Adrenal gland (tissue), 12 donors: ENCODE results near the gene NDUFS6. TPM values are rescaled to one million over a fixed set of nuclear protein-coding genes. Genes with fewer than 3 reads are reported as not detected.

Source experiments
- DNase-seq, 7 donors: peaks; one replicate each; pipeline ENCODE4 v3.0.0-alpha.2; 2019 to 2020
- H3K27ac ChIP-seq, 5 donors: fragments of 200-600 bp; sonication (generic) in 4 of 5; 1 replicate in 3 of 5; 2 replicates in 2 of 5; pipeline versions ENCODE4 v1.5.1 to v1.8.0; 2016 to 2020; ENCODE audit warnings: mild to moderate bottlenecking in 1 of 5
- H3K27me3 ChIP-seq: fragments of 200-600 bp; 2 replicates; pipeline ENCODE4 v1.8.0; 2021
- H3K36me3 ChIP-seq, 2 donors: fragments of 200-600 bp; replicated peaks in 1 of 2; 1 replicate in 1 of 2; 2 replicates in 1 of 2; pipeline versions ENCODE4 v1.5.1 to v1.8.0; 2018 to 2022
- H3K4me1 ChIP-seq, 2 donors: fragments of 200-600 bp; replicated peaks in 1 of 2; 1 replicate in 1 of 2; 2 replicates in 1 of 2; pipeline versions ENCODE4 v1.5.1 to v1.8.0; 2018 to 2021
- H3K4me3 ChIP-seq, 4 donors: fragments of 200-600 bp; sonication (generic) in 3 of 4; one replicate each; pipeline ENCODE4 v1.5.1; 2016 to 2018
- H3K9me3 ChIP-seq, 3 donors: fragments of 200-600 bp; sonication (generic) in 1 of 3; replicated peaks in 1 of 3; 1 replicate in 2 of 3; 2 replicates in 1 of 3; pipeline versions ENCODE4 v1.5.1 to v1.8.0; 2016 to 2021
- POLR2A ChIP-seq, 2 donors: fragments of 450-650 bp; IDR thresholded peaks; one replicate each; pipeline ENCODE4 v1.6.1; 2017; ENCODE audit warnings: antibody characterized with exemption in 2 of 2, mild to moderate bottlenecking in 2 of 2, moderate library complexity in 1 of 2
- WGBS, 4 donors: extraction: QIAGEN DNeasy Blood & Tissue Kit in 2 of 4; methylation state at CpG; one replicate each; pipeline versions ENCODE4 v1.1.5 to v1.1.7; 2013 to 2017; 5-methylcytosine and 5-hydroxymethylcytosine counted together
- intact Hi-C, 2 donors: fragments of 100-400 bp; cut with DNase I; formaldehyde crosslinking; loops; one replicate each; pipeline versions ENCODE4 v1.14.1 to v1.15.0; 2022 to 2023
- polyA plus RNA-seq, 3 donors: library from polyadenylated mRNA; stranded (reverse); fragments of 200-250 nt in 2 of 3; fragments of 350-450 nt in 1 of 3; fragmentation: Illumina TruSeq in 1 of 3; extraction: RNeasy Lipid Tissue Mini Kit (QIAGEN cat#74804) in 1 of 3; gene quantifications; one replicate each; pipeline ENCODE4 v1.2.3, GENCODE V29; 2013 to 2014
- total RNA-seq, 9 donors: library from RNA; depleted of rRNA in 4 of 9; stranded (reverse); fragments of >200 nt in 4 of 9; fragments of 120-200 nt in 1 of 9; fragmentation: NEBNext Ultra II Directional in 1 of 9; extraction: Animal tissue kit (Norgen Biotek cat#: 25700) in 1 of 9; gene quantifications; one replicate each; pipeline versions ENCODE4 v1.1.0 to v1.2.4, GENCODE V29; 2013 to 2023
- TF ChIP-seq, protein P1 (sequence below), 6 experiments: fragments of 450-650 bp in 4 of 6; fragments of 200-600 bp in 2 of 6; sonication (generic) in 1 of 6; IDR thresholded peaks; 1 replicate in 5 of 6; 2 replicates in 1 of 6; pipeline versions ENCODE4 v1.5.1 to v1.8.0; 2016 to 2021; ENCODE audit warnings: antibody characterized with exemption in 6 of 6, mild to moderate bottlenecking in 2 of 6, moderate library complexity in 1 of 6
- donor health status: healthy with polysubstance abuse.
- donor health status: Bipolar disorder and iron deficiency.
- donor health status: DM: yes; HTN: yes; CAD: no.
- donor health status: DM: no; HTN: no; CAD: no.
- donor health status: DM: no; HTN: no; CAD: no.
- donor health status: DM: yes; HTN: yes; CAD: no.

Gene NDUFS6
- total and polyA plus RNA-seq, 12 donors, result 23.3 to 75.8 (median 37.9) TPM

DNA sequence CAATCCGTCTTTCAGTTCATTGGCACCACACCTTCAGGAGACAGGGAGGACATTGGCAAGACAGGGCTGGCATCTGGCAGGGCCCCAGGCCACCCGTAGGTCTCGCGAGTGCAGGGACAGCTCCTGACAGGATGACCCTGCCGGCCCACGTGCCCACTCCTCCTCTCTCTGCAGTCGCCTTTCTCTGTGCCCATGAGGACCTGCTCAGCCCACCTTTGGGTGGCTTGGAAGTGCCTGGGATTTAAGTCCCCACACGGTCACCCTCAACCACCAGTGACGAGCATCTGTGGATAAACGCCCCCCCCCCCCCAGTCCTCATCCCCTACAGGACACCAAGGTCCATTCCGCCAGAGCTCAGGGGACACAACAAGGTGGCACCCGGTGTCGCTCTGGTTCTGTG is 5.7 kb upstream of the NDUFS6 start:
- WGBS, 4 donors, result 76 to 84% (median 84%) methylated on average over 12 to 13 of the region's 13 CpGs
- intact Hi-C loops, result no loop called here
- TF ChIP-seq POLR2A (IDR thresholded peaks at IDR 0.05), result no peak
- TF ChIP-seq, protein P1, sequence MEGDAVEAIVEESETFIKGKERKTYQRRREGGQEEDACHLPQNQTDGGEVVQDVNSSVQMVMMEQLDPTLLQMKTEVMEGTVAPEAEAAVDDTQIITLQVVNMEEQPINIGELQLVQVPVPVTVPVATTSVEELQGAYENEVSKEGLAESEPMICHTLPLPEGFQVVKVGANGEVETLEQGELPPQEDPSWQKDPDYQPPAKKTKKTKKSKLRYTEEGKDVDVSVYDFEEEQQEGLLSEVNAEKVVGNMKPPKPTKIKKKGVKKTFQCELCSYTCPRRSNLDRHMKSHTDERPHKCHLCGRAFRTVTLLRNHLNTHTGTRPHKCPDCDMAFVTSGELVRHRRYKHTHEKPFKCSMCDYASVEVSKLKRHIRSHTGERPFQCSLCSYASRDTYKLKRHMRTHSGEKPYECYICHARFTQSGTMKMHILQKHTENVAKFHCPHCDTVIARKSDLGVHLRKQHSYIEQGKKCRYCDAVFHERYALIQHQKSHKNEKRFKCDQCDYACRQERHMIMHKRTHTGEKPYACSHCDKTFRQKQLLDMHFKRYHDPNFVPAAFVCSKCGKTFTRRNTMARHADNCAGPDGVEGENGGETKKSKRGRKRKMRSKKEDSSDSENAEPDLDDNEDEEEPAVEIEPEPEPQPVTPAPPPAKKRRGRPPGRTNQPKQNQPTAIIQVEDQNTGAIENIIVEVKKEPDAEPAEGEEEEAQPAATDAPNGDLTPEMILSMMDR (IDR thresholded peaks at IDR 0.05), result no peak
- H3K4me3 ChIP-seq, result no peak overlapping the region
- H3K36me3 ChIP-seq, result peaks cover 0 to 25% of the 10 kb centered on the region in 2 donors
- H3K4me1 ChIP-seq, result peaks cover 4 to 6% of the 10 kb centered on the region in 2 donors
- no peak for DNase-seq
- no peak overlapping the region for H3K27ac ChIP-seq
- no peaks in the 10 kb centered on the region for H3K9me3 ChIP-seq
- H3K27me3 ChIP-seq, result no peaks in the 10 kb centered on the region

DNA sequence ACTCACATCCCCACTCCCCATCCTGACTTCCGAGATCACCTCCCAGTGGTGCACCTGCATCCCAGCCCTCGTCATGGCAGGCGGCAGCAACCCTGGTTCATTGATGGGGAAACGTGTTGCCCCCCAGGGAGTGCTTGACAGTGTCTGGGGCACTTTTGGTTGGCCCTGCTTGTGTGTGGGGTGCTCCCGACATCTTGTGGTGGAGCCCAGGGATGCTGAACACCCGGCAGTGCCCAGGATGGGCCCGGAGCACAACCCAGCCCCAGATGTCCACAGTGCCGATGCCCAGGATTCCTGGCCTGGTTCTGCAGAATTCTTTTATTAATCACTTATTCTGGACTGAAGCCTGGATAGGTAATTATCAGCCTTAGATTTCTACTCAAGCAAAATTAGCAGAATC is 5.3 kb upstream of the NDUFS6 start:
- 87 to 93% (median 93%) methylated on average over 5 to 8 of the region's 8 CpGs for WGBS, 4 donors
- Histone ChIP-seq H3K4me1 (peaks cover 4 to 6% of the 10 kb centered on the region in 2 donors), H3K36me3 (peaks cover 0 to 25% of the 10 kb centered on the region in 2 donors), H3K27me3 (no peaks in the 10 kb centered on the region), H3K4me3 (no peak overlapping the region), H3K27ac (no peak overlapping the region), H3K9me3 (no peaks in the 10 kb centered on the region)
- intact Hi-C loops, result no loop called here
- DNase-seq, result no peak
- TF ChIP-seq, protein P1 (IDR thresholded peaks at IDR 0.05), result no peak
- no peak for TF ChIP-seq POLR2A (IDR thresholded peaks at IDR 0.05)

DNA sequence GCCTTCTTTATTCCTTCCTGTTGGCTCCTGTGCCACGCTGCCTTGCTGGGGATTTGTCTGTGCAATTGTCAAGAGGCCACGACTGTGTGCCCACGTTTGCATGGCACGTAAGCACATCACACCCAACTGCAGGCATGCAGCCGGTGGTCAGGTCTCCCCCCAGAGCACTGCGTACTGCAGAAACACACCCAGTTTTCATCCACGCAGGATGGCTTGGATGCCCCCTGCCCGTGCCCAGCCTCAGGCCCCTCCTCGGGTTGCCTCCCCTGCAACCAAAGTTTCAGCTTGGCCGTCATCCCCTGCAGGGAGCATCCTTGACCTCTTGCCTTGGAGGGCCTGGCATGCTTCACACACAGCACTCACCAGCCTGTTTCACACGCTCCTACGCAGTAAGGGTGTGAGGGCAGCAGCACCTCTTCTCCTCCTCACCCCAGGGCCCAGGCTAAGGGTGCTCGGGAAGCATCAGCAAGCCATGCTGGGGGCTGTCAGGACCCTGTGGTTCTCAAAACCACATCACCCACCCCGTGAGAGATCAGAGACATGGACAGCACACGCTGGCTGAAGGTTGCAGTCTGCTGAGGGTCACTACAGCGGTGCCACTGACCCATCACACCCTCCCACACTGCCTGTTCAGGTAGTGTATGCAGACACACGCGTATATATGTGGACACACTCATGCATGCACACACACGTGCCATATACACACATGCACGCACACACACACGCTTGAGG is 4.7 kb upstream of the NDUFS6 start:
- no peak overlapping the region for H3K27ac ChIP-seq
- 83 to 90% (median 88%) methylated on average over 14 to 21 of the region's 21 CpGs for whole genome bisulfite sequencing, 4 donors
- TF ChIP-seq, protein P1 (IDR thresholded peaks at IDR 0.05), result no peak
- TF ChIP-seq POLR2A (IDR thresholded peaks at IDR 0.05), result no peak
- no peak overlapping the region for H3K4me3 ChIP-seq
- peaks cover 4 to 6% of the 10 kb centered on the region in 2 donors for H3K4me1 ChIP-seq
- H3K36me3 ChIP-seq, result peaks cover 0 to 25% of the 10 kb centered on the region in 2 donors
- H3K9me3 ChIP-seq, result no peaks in the 10 kb centered on the region
- DNase-seq, result no peak
- intact Hi-C loops, result no loop called here
- H3K27me3 ChIP-seq, result no peaks in the 10 kb centered on the region

DNA sequence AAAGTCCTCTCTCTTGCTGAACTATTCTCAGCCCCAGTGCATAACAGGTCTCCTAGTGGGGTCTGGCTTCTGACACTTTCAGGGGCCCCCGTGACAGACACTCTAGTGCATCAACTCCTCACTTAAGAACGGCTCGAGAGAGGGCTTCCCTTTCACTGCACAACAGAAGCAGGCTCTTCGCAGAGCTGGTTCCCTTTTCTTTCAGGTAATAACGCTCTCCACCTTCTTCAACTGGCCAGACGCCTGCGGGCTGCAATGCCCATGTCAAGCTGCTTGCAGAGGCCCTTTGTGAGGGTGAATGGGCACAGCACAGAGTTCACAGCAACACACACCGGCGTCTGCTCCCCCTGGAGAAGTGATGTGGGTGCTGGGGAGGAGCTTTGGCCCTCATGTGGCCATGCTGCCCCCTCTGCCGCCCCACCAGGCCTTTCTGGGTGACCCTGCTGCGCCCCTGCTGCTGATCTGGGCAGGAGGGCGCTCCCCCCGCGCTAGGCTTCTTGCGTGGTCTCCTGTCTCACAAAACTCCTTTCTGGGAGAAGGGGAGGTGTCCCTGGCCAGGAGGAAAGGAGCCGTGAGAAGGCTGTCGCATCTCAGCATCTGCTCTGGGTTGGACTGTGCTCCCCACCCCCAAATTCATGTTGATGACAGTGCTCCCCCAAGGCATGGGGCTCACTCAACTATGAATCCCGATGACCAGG is 4.0 kb upstream of the NDUFS6 start:
- Histone ChIP-seq H3K4me1 (peaks cover 7 to 12% of the 10 kb centered on the region in 2 donors), H3K36me3 (peaks cover 0 to 25% of the 10 kb centered on the region in 2 donors), H3K4me3 (no peak overlapping the region), H3K27me3 (no peaks in the 10 kb centered on the region), H3K27ac (no peak overlapping the region), H3K9me3 (no peaks in the 10 kb centered on the region)
- intact Hi-C loops, result no loop called here
- TF ChIP-seq, protein P1 (IDR thresholded peaks at IDR 0.05), result no peak
- TF ChIP-seq POLR2A (IDR thresholded peaks at IDR 0.05), result no peak
- no peak for DNase-seq
- WGBS, 4 donors, result 93 to 94% (median 94%) methylated on average over 17 to 18 of the region's 18 CpGs
